SIG-M5 treated with dmso at 0.1 percent for 504 hours (cell line): Measurements from ENCODE around the gene ARID1B.
"Not testable (repeated sequence)": the region's sequence is repeated elsewhere in the genome, so short reads cannot be mapped to it uniquely, and the experiment has no call there.

ENCODE experiments used
- DNase-seq: peaks from one replicate; lab custom pipeline; 2025; ENCODE audit not compliant: unreplicated experiment; lab: John Stamatoyannopoulos, UW

Gene ARID1B

GRCh38 chr6:156982168-156982567, 205.0 kb downstream of the ARID1B start:
- no peak for DNase-seq

- DNase-seq: not testable (repeated sequence)
These were observed 205.7 kb downstream of the ARID1B start for GRCh38 chr6:156982864-156983263.

GRCh38 chr6:156984178-156984738, 207.1 kb downstream of the ARID1B start:
- no peak for DNase-seq

- no peak for DNase-seq
These were observed 208.1 kb downstream of the ARID1B start for GRCh38 chr6:156985309-156985708.

GRCh38 chr6:156988276-156989158, 211.3 kb downstream of the ARID1B start:
- no peak for DNase-seq

GRCh38 chr6:156989159-156989806, 212.1 kb downstream of the ARID1B start:
- DNase-seq: no peak

- no peak for DNase-seq
These were observed 215.0 kb downstream of the ARID1B start for GRCh38 chr6:156992020-156992804.

GRCh38 chr6:156993713-156994112, 216.5 kb downstream of the ARID1B start:
- no peak for DNase-seq

GRCh38 chr6:156994215-156995076, 217.3 kb downstream of the ARID1B start:
- no peak for DNase-seq

GRCh38 chr6:156995502-156995901, 218.3 kb downstream of the ARID1B start:
- DNase-seq: no peak

- no peak for DNase-seq
These were observed 219.1 kb downstream of the ARID1B start for GRCh38 chr6:156996265-156996664.

- DNase-seq: no peak
These were observed 221.7 kb downstream of the ARID1B start for GRCh38 chr6:156998794-156999330.

GRCh38 chr6:156999762-157000161, 222.6 kb downstream of the ARID1B start:
- no peak for DNase-seq

GRCh38 chr6:157001716-157002115, 224.5 kb downstream of the ARID1B start:
- DNase-seq: no peak

GRCh38 chr6:157002774-157003173, 225.6 kb downstream of the ARID1B start:
- no peak for DNase-seq

GRCh38 chr6:157005940-157006339, 228.8 kb downstream of the ARID1B start:
- no peak for DNase-seq

- no peak for DNase-seq
These were observed 231.4 kb downstream of the ARID1B start for GRCh38 chr6:157008568-157008967.

GRCh38 chr6:157012355-157012754, 235.2 kb downstream of the ARID1B start:
- DNase-seq: no peak

- DNase-seq: no peak
These were observed 236.6 kb downstream of the ARID1B start for GRCh38 chr6:157013649-157014304.
